Liver (tissue), 9 donors: ENCODE results near the gene KIAA0825. TPM values are rescaled to one million over a fixed set of nuclear protein-coding genes. Genes with fewer than 3 reads are reported as not detected.

Experiments
- DNase-seq: peaks from one replicate; pipeline ENCODE4 v3.0.0-alpha.2; 2017; ENCODE audit warnings: low spot score
- H3K27ac ChIP-seq, 2 donors: one replicate each; pipeline ENCODE4 v1.7.0; 2013; ENCODE audit warnings: inconsistent platforms in 2 of 2, low read length in 2 of 2, control low read depth in 1 of 2, low read depth in 1 of 2, mild to moderate bottlenecking in 1 of 2
- H3K27me3 ChIP-seq, 4 donors: one replicate each; pipeline versions ENCODE4 v1.6.1 to v1.7.0; 2013; ENCODE audit warnings: low read length in 3 of 4, inconsistent platforms in 1 of 4, mild to moderate bottlenecking in 1 of 4, moderate library complexity in 1 of 4; ENCODE audit not compliant: control insufficient read depth in 4 of 4, insufficient read depth in 4 of 4
- H3K36me3 ChIP-seq, 4 donors: one replicate each; pipeline versions ENCODE4 v1.6.1 to v1.7.0; 2013; ENCODE audit warnings: low read length in 3 of 4, mild to moderate bottlenecking in 3 of 4, low read depth in 1 of 4, moderate library complexity in 1 of 4; ENCODE audit not compliant: control insufficient read depth in 4 of 4, insufficient read depth in 3 of 4
- H3K4me1 ChIP-seq, 4 donors: one replicate each; pipeline versions ENCODE4 v1.6.1 to v1.7.0; 2013; ENCODE audit warnings: low read length in 3 of 4, mild to moderate bottlenecking in 3 of 4, moderate library complexity in 1 of 4; ENCODE audit not compliant: control insufficient read depth in 4 of 4, insufficient read depth in 4 of 4
- H3K4me3 ChIP-seq, 3 donors: one replicate each; pipeline versions ENCODE4 v1.6.1 to v1.7.0; 2013; ENCODE audit warnings: low read length in 3 of 3, control low read depth in 1 of 3, low read depth in 1 of 3, mild to moderate bottlenecking in 1 of 3
- H3K9ac ChIP-seq, 2 donors: one replicate each; pipeline ENCODE4 v1.7.0; 2013; ENCODE audit warnings: low read length in 2 of 2, mild to moderate bottlenecking in 2 of 2, moderate library complexity in 2 of 2, control low read depth in 1 of 2, low read depth in 1 of 2
- H3K9me3 ChIP-seq, 4 donors: one replicate each; pipeline versions ENCODE4 v1.6.1 to v1.7.0; 2013; ENCODE audit warnings: low read length in 3 of 4; ENCODE audit not compliant: control insufficient read depth in 4 of 4
- EGR1 ChIP-seq, 2 donors: IDR thresholded peaks; 2 replicates each; pipeline ENCODE4 v1.6.1; 2016 to 2018; ENCODE audit warnings: antibody characterized with exemption in 2 of 2, low read depth in 2 of 2
- FOXA1 ChIP-seq: IDR thresholded peaks from 2 replicates; pipeline ENCODE4 v1.6.1; 2016; ENCODE audit warnings: antibody characterized with exemption
- FOXA2 ChIP-seq: IDR thresholded peaks from 2 replicates; pipeline ENCODE4 v1.6.1; 2016; ENCODE audit warnings: antibody characterized with exemption
- GABPA ChIP-seq, 2 donors: IDR thresholded peaks in 1 of 2; conservative IDR thresholded peaks in 1 of 2; 2 replicates each; pipeline ENCODE4 v1.6.1; 2016; ENCODE audit warnings: antibody characterized with exemption in 2 of 2, mild to moderate bottlenecking in 1 of 2, moderate library complexity in 1 of 2
- HNF4A ChIP-seq, 2 donors: conservative IDR thresholded peaks; 2 replicates each; pipeline ENCODE4 v1.6.1; 2016; ENCODE audit warnings: antibody characterized with exemption in 2 of 2, mild to moderate bottlenecking in 2 of 2
- HNF4G ChIP-seq: IDR thresholded peaks from 2 replicates; pipeline ENCODE4 v1.6.1; 2016; ENCODE audit warnings: antibody characterized with exemption
- JUND ChIP-seq, 2 donors: IDR thresholded peaks; 2 replicates each; pipeline ENCODE4 v1.6.1; 2016; ENCODE audit warnings: antibody characterized with exemption in 2 of 2
- NR2F2 ChIP-seq: IDR thresholded peaks from 2 replicates; pipeline ENCODE4 v1.6.1; 2016; ENCODE audit warnings: antibody characterized with exemption
- RAD21 ChIP-seq, 2 donors: IDR thresholded peaks; 2 replicates each; pipeline ENCODE4 v1.6.1; 2016; ENCODE audit warnings: antibody characterized with exemption in 2 of 2, mild to moderate bottlenecking in 2 of 2
- RXRA ChIP-seq, 2 donors: IDR thresholded peaks; 2 replicates each; pipeline ENCODE4 v1.6.1; 2017 to 2018; ENCODE audit warnings: antibody characterized with exemption in 2 of 2, mild to moderate bottlenecking in 1 of 2
- SP1 ChIP-seq: IDR thresholded peaks from 2 replicates; pipeline ENCODE4 v1.6.1; 2018; ENCODE audit warnings: antibody characterized with exemption, mild to moderate bottlenecking
- TAF1 ChIP-seq: conservative IDR thresholded peaks from 2 replicates; pipeline ENCODE4 v1.6.1; 2016; ENCODE audit warnings: antibody characterized with exemption, mild to moderate bottlenecking
- YY1 ChIP-seq: IDR thresholded peaks from 2 replicates; pipeline ENCODE4 v1.6.1; 2016; ENCODE audit warnings: antibody characterized with exemption, mild to moderate bottlenecking
- polyA plus RNA-seq, 2 donors: library from polyadenylated mRNA; stranded (reverse) in 1 of 2; unstranded in 1 of 2; fragments of 200-250 nt in 1 of 2; fragments of >200 nt in 1 of 2; fragmentation: Nextera tagmentation in 1 of 2; extraction: Ambion mirVana in 1 of 2; gene quantifications; one replicate each; pipeline versions ENCODE4 v1.2.1 to v1.2.3, GENCODE V29; 2013 to 2015
- total RNA-seq, 2 donors: library from RNA; depleted of rRNA; stranded (reverse); fragments of >200 nt; gene quantifications; one replicate each; pipeline ENCODE4 v1.2.3, GENCODE V29; 2014
- TF ChIP-seq, protein P1 (sequence below): fragments of 150-350 bp; IDR thresholded peaks from 2 replicates; pipeline ENCODE4 v1.5.1; 2017; ENCODE audit warnings: improper control_type of control experiment, low read depth, low read length; ENCODE audit not compliant: missing input control
- TF ChIP-seq, protein P2 (sequence below): IDR thresholded peaks from 2 replicates; pipeline ENCODE4 v1.6.1; 2016; ENCODE audit warnings: antibody characterized with exemption
- TF ChIP-seq, protein P3 (sequence below): IDR thresholded peaks from 2 replicates; pipeline ENCODE4 v1.6.1; 2016; ENCODE audit warnings: antibody characterized with exemption
- TF ChIP-seq, protein P4 (sequence below): IDR thresholded peaks from 2 replicates; pipeline ENCODE4 v1.6.1; 2016; ENCODE audit warnings: antibody characterized with exemption
- TF ChIP-seq, protein P5 (sequence below): IDR thresholded peaks from 2 replicates; pipeline ENCODE4 v1.6.1; 2016; ENCODE audit warnings: antibody characterized with exemption, mild to moderate bottlenecking
- donor health status: healthy.
- donor health status: healthy.
- donor health status: healthy.
- donor health status: healthy.
- donor health status: healthy.

Gene KIAA0825
- total and polyA plus RNA-seq, 4 donors: 0.25 to 3.2 (median 1.2) TPM

DNA sequence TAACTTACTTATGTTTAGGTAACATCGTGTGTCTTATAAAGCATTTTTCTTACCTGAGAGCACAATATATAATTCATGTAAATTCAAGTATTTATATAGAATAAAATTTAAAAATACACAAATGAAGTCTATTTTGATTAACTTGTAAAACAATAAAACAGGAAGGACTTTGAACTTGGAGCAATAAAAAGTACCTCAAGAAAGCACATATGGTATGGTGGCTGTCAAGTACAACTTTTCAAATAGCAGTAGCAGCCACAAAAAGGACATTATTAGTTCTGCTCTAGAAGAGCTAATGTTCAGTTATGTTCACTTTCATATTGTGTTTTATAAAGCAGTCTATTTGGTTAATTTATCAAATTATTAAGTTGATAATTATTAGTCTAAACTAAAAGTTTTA, 31.5 kb upstream of the KIAA0825 start (continued):
- TF ChIP-seq, protein P1, sequence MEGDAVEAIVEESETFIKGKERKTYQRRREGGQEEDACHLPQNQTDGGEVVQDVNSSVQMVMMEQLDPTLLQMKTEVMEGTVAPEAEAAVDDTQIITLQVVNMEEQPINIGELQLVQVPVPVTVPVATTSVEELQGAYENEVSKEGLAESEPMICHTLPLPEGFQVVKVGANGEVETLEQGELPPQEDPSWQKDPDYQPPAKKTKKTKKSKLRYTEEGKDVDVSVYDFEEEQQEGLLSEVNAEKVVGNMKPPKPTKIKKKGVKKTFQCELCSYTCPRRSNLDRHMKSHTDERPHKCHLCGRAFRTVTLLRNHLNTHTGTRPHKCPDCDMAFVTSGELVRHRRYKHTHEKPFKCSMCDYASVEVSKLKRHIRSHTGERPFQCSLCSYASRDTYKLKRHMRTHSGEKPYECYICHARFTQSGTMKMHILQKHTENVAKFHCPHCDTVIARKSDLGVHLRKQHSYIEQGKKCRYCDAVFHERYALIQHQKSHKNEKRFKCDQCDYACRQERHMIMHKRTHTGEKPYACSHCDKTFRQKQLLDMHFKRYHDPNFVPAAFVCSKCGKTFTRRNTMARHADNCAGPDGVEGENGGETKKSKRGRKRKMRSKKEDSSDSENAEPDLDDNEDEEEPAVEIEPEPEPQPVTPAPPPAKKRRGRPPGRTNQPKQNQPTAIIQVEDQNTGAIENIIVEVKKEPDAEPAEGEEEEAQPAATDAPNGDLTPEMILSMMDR: no peak
- TF ChIP-seq YY1: no peak
- no peak for TF ChIP-seq HNF4G
- TF ChIP-seq EGR1 (IDR thresholded peaks at IDR 0.05; ENCODE audit: low read depth in 2 of 2): no peak
- no peak for TF ChIP-seq SP1
- TF ChIP-seq, protein P2, sequence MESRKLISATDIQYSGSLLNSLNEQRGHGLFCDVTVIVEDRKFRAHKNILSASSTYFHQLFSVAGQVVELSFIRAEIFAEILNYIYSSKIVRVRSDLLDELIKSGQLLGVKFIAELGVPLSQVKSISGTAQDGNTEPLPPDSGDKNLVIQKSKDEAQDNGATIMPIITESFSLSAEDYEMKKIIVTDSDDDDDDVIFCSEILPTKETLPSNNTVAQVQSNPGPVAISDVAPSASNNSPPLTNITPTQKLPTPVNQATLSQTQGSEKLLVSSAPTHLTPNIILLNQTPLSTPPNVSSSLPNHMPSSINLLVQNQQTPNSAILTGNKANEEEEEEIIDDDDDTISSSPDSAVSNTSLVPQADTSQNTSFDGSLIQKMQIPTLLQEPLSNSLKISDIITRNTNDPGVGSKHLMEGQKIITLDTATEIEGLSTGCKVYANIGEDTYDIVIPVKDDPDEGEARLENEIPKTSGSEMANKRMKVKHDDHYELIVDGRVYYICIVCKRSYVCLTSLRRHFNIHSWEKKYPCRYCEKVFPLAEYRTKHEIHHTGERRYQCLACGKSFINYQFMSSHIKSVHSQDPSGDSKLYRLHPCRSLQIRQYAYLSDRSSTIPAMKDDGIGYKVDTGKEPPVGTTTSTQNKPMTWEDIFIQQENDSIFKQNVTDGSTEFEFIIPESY: no peak

DNA sequence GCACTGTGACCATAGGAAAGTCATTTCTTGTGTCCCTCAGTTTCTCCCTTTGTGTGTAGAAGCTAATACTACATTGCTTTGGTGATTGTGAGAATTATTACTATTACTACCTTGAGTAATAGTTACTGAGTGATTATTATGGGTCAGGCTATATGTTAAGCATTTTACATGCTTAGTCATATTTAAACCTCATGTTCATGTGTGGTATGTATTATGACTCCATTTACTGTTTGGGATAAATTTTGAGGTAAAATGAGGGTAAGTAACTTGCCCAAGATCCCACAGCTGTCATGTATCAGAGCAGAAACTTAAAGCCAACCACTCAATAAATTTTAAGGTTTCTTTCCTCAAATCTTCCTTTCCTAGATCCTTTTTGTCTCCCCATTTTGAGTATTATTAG, 28.4 kb upstream of the KIAA0825 start:
- no peak for TF ChIP-seq RAD21 (IDR thresholded peaks at IDR 0.05)
- TF ChIP-seq, protein P3, sequence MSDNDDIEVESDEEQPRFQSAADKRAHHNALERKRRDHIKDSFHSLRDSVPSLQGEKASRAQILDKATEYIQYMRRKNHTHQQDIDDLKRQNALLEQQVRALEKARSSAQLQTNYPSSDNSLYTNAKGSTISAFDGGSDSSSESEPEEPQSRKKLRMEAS: no peak
- no peak for TF ChIP-seq RXRA (IDR thresholded peaks at IDR 0.05)
- no peak for TF ChIP-seq HNF4G
- no peak for TF ChIP-seq SP1
- TF ChIP-seq, protein P4, sequence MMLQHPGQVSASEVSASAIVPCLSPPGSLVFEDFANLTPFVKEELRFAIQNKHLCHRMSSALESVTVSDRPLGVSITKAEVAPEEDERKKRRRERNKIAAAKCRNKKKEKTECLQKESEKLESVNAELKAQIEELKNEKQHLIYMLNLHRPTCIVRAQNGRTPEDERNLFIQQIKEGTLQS: no peak
- no peak for TF ChIP-seq GABPA (IDR thresholded peaks at IDR 0.05 in 1 of 2, conservative IDR thresholded peaks at IDR 0.05 in 1 of 2)
- no peak for TF ChIP-seq FOXA1
- TF ChIP-seq, protein P1: no peak
- TF ChIP-seq JUND (IDR thresholded peaks at IDR 0.05): no peak
- TF ChIP-seq, protein P2: no peak
- no peak for TF ChIP-seq HNF4A (conservative IDR thresholded peaks at IDR 0.05)
- no peak for TF ChIP-seq TAF1
- TF ChIP-seq, protein P5, sequence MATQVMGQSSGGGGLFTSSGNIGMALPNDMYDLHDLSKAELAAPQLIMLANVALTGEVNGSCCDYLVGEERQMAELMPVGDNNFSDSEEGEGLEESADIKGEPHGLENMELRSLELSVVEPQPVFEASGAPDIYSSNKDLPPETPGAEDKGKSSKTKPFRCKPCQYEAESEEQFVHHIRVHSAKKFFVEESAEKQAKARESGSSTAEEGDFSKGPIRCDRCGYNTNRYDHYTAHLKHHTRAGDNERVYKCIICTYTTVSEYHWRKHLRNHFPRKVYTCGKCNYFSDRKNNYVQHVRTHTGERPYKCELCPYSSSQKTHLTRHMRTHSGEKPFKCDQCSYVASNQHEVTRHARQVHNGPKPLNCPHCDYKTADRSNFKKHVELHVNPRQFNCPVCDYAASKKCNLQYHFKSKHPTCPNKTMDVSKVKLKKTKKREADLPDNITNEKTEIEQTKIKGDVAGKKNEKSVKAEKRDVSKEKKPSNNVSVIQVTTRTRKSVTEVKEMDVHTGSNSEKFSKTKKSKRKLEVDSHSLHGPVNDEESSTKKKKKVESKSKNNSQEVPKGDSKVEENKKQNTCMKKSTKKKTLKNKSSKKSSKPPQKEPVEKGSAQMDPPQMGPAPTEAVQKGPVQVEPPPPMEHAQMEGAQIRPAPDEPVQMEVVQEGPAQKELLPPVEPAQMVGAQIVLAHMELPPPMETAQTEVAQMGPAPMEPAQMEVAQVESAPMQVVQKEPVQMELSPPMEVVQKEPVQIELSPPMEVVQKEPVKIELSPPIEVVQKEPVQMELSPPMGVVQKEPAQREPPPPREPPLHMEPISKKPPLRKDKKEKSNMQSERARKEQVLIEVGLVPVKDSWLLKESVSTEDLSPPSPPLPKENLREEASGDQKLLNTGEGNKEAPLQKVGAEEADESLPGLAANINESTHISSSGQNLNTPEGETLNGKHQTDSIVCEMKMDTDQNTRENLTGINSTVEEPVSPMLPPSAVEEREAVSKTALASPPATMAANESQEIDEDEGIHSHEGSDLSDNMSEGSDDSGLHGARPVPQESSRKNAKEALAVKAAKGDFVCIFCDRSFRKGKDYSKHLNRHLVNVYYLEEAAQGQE: no peak
- no peak for TF ChIP-seq NR2F2
- no peak for TF ChIP-seq YY1
- TF ChIP-seq FOXA2: no peak
- no peak for TF ChIP-seq EGR1 (IDR thresholded peaks at IDR 0.05; ENCODE audit: low read depth in 2 of 2)
- H3K27me3 ChIP-seq: no peaks in the 10 kb centered on the region
- H3K4me3 ChIP-seq: no peak overlapping the region
- no peak overlapping the region for H3K27ac ChIP-seq
- no peak for DNase-seq
- H3K9ac ChIP-seq: no peak overlapping the region
- peaks cover 0 to 3% (median 0%) of the 10 kb centered on the region in 4 donors for H3K36me3 ChIP-seq
- no peaks in the 10 kb centered on the region for H3K4me1 ChIP-seq
- no peaks in the 10 kb centered on the region for H3K9me3 ChIP-seq
